Dermis lymphatic vessel endothelial cell (primary cell): ENCODE results near the gene HIF3A. TPM values are rescaled to one million over a fixed set of nuclear protein-coding genes. Genes with fewer than 3 reads are reported as not detected.

Experiments
- total RNA-seq: library from RNA; depleted of rRNA; stranded (reverse); fragments of >200 nt; gene quantifications from 2 replicates; pipeline ENCODE4 v1.2.1, GENCODE V29; 2014

HIF3A gene
- total RNA-seq: 5.6 and 10.7 TPM in 2 replicates

DNA sequence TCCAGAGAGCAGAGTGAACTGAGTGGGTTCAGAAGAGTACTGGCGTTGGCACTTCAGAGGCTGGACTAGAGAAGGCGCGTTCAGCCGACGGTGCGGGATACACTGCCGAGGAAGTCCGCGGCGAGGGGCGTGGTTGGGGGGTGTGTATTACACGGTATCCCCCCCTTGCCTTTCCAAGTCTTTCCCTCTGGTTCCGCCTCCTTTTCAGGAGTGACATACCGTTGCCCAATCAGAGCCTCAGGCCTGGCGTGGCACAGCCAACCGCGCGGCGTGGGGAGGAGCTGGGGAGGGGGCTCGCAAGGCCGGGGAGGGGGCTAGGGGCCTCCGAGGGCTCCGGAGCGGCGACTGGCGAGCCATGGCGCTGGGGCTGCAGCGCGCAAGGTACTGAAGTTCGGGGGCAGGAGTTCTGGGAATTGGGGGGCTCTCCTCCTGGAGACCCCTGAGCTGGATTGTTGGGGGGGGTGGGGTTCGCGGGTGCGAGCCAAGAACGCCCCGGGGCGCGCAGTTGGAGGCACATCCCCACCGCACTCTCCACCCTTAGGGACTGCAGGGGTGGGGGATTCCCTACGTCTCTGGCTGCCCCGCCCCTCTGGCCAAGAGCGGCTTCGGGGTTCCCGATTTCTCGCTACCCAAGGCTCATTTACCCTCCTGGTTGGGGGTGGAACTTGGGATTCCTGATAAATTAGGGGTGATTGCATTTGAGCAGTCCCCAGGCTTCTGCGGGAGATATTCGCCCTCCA lies at the start of gene HIF3A:
HIF3A (plus strand) TSS at position 321 of the 740 bp plus-strand sequence; CDS start at position 356, 35 bp downstream.

DNA sequence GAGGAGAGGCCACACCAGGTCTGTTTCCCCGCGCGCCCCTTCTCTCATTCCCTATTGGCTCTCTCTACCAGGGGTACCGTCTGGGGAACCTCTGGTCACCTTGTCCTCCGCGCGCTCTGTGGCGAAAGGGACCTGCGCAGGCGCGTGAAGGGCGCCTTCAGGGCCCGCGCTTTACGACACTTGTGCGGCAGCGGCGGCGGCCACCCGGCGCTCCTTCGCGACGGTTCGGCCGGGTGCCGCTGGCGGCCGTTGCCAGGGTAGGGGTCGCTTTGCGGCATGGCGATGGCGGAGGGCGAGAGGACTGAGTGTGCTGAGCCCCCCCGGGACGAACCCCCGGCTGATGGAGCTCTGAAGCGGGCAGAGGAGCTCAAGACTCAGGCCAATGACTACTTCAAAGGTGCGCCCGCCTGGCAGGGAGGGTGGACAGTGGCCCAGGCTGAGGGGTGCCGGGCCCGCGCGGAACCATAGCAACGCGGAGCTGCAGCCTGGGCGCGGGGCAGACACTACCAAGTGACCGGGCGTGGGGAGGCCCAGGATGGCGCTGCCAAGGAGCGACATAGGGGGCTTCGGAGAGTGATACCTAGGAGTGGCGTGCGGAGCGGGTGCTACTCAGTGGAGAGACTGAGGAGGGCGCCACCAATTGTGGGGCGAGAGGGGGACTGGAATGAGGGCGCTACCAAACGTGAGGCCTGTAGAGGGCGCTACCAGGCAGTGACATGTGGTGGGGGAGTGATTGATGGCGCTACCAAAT lies 50.2 kb downstream of the HIF3A start, which contains the start of gene PPP5C:
PPP5C (plus strand) TSS at position 267 of the 751 bp plus-strand sequence; CDS start at position 277, 10 bp downstream.

Other genes starting within 250 kb of the HIF3A start
- not detected in 2 replicates for gene IGFL3, start 172.4 kb upstream of the HIF3A start, total RNA-seq
- gene IGFL2, start 148.8 kb upstream of the HIF3A start, total RNA-seq: not detected in 2 replicates
- not detected in 2 replicates for gene IGFL1, start 67.3 kb upstream of the HIF3A start, total RNA-seq
- gene PPP5C, start 50.0 kb downstream of the HIF3A start, total RNA-seq: 69.5 and 78.3 TPM in 2 replicates
- 0.17 and 0.22 TPM in 2 replicates for gene CCDC8, start 116.5 kb downstream of the HIF3A start, total RNA-seq
- not detected in 2 replicates for gene PNMA8C, start 131.9 kb downstream of the HIF3A start, total RNA-seq
- gene PNMA8A, start 174.5 kb downstream of the HIF3A start, total RNA-seq: 0.52 TPM in 1 of 2 replicates, not detected in the other
- under 0.01 TPM in 2 replicates for gene PNMA8B, start 198.8 kb downstream of the HIF3A start, total RNA-seq